Colonic mucosa (tissue), 4 donors: ENCODE measurements around the gene CXXC1. TPM values are rescaled to one million over a fixed set of nuclear protein-coding genes. Genes with fewer than 3 reads are reported as not detected.
"Not testable (repeated sequence)": the region's sequence is repeated elsewhere in the genome, so short reads cannot be mapped to it uniquely, and the experiment has no call there.

Experiments used
- DNase-seq: peaks from one replicate; pipeline ENCODE4 v3.0.0-alpha.2; 2020
- H3K27ac ChIP-seq: fragments of 200-600 bp; one replicate; pipeline ENCODE4 v1.8.0; 2021
- H3K27me3 ChIP-seq: fragments of 200-600 bp; one replicate; pipeline ENCODE4 v1.8.0; 2021
- H3K36me3 ChIP-seq: fragments of 200-600 bp; one replicate; pipeline ENCODE4 v1.8.0; 2021
- H3K4me1 ChIP-seq: fragments of 200-600 bp; one replicate; pipeline ENCODE4 v1.8.0; 2021; ENCODE audit warnings: mild to moderate bottlenecking
- H3K4me3 ChIP-seq: fragments of 200-600 bp; one replicate; pipeline ENCODE4 v1.8.0; 2021
- H3K9ac ChIP-seq, 2 donors: one replicate each; pipeline ENCODE4 v1.7.0; 2013; ENCODE audit warnings: control low read depth in 2 of 2, low read depth in 2 of 2, low read length in 2 of 2
- H3K9me3 ChIP-seq: fragments of 200-600 bp; one replicate; pipeline ENCODE4 v1.8.0; 2021
- intact Hi-C: fragments of 100-400 bp; cut with DNase I; formaldehyde crosslinking; loops from one replicate; pipeline ENCODE4 v1.14.1; 2022
- total RNA-seq, 2 donors: library from RNA; stranded (reverse); fragmentation: NEBNext Ultra II Directional in 1 of 2; extraction: Animal tissue kit (Norgen Biotek cat#: 25700) in 1 of 2; gene quantifications; one replicate each; pipeline ENCODE4 v1.2.1, GENCODE V29; 2021
- TF ChIP-seq, protein P1 (sequence below): fragments of 200-600 bp; IDR thresholded peaks from one replicate; pipeline ENCODE4 v1.8.0; 2022; ENCODE audit warnings: antibody characterized with exemption, mild to moderate bottlenecking
- donor health status: healthy.
- donor health status: DM: no; HTN: no; CAD: no.
- donor health status: DM: no; HTN: no; CAD: no.

Gene CXXC1
- total RNA-seq, 2 donors from 2014 or later = 46.1 to 102 TPM

- Histone ChIP-seq H3K27me3 (no peaks in the 10 kb centered on the region), H3K4me3 (no peak overlapping the region), H3K9me3 (no peaks in the 10 kb centered on the region), H3K36me3 (no peaks in the 10 kb centered on the region), H3K9ac (no peak overlapping the region), H3K4me1 (no peaks in the 10 kb centered on the region), H3K27ac (no peak overlapping the region)
- TF ChIP-seq, protein P1, sequence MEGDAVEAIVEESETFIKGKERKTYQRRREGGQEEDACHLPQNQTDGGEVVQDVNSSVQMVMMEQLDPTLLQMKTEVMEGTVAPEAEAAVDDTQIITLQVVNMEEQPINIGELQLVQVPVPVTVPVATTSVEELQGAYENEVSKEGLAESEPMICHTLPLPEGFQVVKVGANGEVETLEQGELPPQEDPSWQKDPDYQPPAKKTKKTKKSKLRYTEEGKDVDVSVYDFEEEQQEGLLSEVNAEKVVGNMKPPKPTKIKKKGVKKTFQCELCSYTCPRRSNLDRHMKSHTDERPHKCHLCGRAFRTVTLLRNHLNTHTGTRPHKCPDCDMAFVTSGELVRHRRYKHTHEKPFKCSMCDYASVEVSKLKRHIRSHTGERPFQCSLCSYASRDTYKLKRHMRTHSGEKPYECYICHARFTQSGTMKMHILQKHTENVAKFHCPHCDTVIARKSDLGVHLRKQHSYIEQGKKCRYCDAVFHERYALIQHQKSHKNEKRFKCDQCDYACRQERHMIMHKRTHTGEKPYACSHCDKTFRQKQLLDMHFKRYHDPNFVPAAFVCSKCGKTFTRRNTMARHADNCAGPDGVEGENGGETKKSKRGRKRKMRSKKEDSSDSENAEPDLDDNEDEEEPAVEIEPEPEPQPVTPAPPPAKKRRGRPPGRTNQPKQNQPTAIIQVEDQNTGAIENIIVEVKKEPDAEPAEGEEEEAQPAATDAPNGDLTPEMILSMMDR = no peak
- intact Hi-C loops = no loop called here
- DNase-seq = no peak
Observed at GRCh38 chr18:50311650-50312049, 24.2 kb upstream of the CXXC1 start.

GRCh38 chr18:50310080-50310479 is 22.6 kb upstream of the CXXC1 start:
- Histone ChIP-seq H3K4me1 (no peaks in the 10 kb centered on the region), H3K27me3 (no peaks in the 10 kb centered on the region), H3K36me3 (no peaks in the 10 kb centered on the region), H3K4me3 (no peak overlapping the region), H3K9ac (no peak overlapping the region), H3K9me3 (no peaks in the 10 kb centered on the region), H3K27ac (no peak overlapping the region)
- intact Hi-C loops = no loop called here
- TF ChIP-seq, protein P1 = no peak
- DNase-seq = no peak

DNA sequence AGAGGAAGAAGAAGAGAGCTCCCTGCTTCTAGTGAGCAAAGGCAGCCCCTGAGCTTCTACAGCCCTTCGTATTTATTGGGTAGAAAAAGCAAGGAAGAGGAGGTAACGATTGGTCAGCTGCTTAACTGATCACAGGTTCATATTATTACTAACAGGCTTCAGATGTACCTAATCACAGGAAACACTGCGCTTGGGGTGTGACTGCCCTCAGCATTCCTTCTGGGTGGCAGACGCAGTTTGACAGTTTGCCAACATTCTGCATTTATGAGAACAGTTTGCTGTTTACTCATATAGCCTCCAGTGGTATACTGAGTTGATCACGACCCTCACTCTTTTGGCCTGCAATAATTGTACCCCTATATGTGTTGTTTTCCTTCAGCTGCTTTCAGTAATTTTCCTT is 21.4 kb upstream of the CXXC1 start:
- H3K27me3 ChIP-seq, H3K27ac ChIP-seq, H3K4me1 ChIP-seq, H3K9ac ChIP-seq, intact Hi-C loops, H3K36me3 ChIP-seq, DNase-seq, H3K4me3 ChIP-seq, H3K9me3 ChIP-seq: not testable (repeated sequence)

DNA sequence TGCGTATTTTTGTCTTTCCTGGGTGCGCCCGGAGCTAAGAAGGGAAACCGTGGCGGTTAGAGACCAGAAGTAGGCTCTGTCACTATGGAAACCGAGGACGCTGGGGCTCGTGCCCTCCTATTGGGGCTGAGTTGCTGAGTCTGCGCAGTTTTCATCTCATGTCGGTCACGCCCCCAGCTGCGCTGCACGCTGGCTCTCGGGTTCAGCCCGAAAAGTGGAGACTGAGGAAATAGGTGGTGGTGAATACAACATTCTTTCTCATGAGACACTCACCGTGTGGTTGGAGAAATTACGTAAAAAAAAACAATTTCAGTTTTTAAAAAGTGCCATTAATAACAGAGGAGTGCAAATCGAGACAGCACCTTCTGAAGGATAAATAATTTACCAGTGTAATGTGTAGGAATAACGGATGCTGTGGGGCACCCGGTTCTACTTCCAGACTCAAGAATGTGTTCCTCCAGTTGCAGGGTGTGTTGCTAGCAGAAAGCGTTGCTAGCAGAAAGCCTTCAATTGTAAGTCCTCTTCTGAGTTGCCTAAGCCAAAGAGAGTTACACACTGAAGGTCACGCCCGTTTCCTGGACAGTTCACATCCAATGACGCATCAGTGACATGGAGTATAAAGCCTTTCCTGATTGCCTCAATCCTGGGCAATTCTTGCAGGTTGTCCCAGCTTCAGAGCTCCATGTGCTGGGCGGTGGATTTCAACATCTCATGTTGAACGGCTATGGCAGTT is 20.4 kb upstream of the CXXC1 start:
- TF ChIP-seq, protein P1 = no peak
- Histone ChIP-seq H3K9me3 (no peaks in the 10 kb centered on the region), H3K36me3 (no peaks in the 10 kb centered on the region), H3K27me3 (no peaks in the 10 kb centered on the region), H3K9ac (peak overlapping the region in 1 of 2 donors; percentile 24), H3K4me3 (peak overlapping the region; percentile 37), H3K27ac (no peak overlapping the region), H3K4me1 (no peaks in the 10 kb centered on the region)
- peak; percentile 94 for DNase-seq
- intact Hi-C loops = no loop called here

GRCh38 chr18:50307400-50307737 is 19.9 kb upstream of the CXXC1 start:
- Histone ChIP-seq H3K4me3 (peak overlapping the region; percentile 37), H3K27ac (no peak overlapping the region), H3K9me3 (no peaks in the 10 kb centered on the region), H3K36me3 (no peaks in the 10 kb centered on the region), H3K27me3 (no peaks in the 10 kb centered on the region), H3K9ac (peak overlapping the region in 1 of 2 donors; percentile 24), H3K4me1 (no peaks in the 10 kb centered on the region)
- intact Hi-C loops = no loop called here
- DNase-seq = no peak
- TF ChIP-seq, protein P1 = no peak

DNA sequence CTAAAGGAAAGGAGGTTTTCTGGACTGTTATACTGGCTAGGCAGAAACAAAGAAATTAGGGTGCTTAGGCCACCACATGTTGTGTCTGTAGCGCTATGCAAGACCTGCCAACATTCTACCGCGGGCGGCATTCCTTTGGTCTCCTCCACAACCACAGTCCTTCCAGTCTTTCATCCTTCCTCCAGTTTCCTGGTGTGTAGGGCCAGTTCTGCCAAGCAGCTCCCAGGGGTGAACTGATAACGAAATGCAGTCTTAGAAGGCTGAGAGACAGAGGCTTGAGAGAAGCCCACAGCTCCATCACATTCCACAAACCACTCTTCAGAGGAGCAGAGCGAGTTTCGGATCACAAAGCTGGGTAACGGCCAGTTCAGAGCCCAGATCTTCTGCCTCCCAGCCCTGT is 19.5 kb upstream of the CXXC1 start:
- H3K4me3 ChIP-seq = no peak overlapping the region
- no peak for DNase-seq

More for the DNA sequence above, 19.5 kb upstream of the CXXC1 start:
- Histone ChIP-seq H3K36me3 (no peaks in the 10 kb centered on the region), H3K27me3 (no peaks in the 10 kb centered on the region), H3K9ac (no peak overlapping the region), H3K9me3 (no peaks in the 10 kb centered on the region), H3K27ac (no peak overlapping the region), H3K4me1 (no peaks in the 10 kb centered on the region)
- TF ChIP-seq, protein P1 = no peak
- intact Hi-C loops = no loop called here
